Measurements from ENCODE around the gene TGFBR1.

- TF ChIP-seq EZH2 (IDR thresholded peaks at IDR 0.05; ENCODE audit: low read length, missing control alignments) (no peak), CTCF (conservative IDR thresholded peaks at IDR 0.05 in 1 of 2, IDR thresholded peaks at IDR 0.05 in 1 of 2; ENCODE audit: low read depth in 1 of 2, low read length in 2 of 2) (no peak)
Measured at GRCh38 chr9:99056186-99056585, 48.7 kb upstream of the TGFBR1 start.
